ENCODE results near the gene TMEM212.

GRCh38 chr3:171796625-171797264, 46.4 kb upstream of the TMEM212 start:
- no peak for TF ChIP-seq POLR2AphosphoS5 (IDR thresholded peaks at IDR 0.05)
- no peak for TF ChIP-seq CTCF (IDR thresholded peaks at IDR 0.05)
- TF ChIP-seq POLR2A (IDR thresholded peaks at IDR 0.05; ENCODE audit: low read depth): no peak
